Activated CD8-positive, alpha-beta memory T cell treated with anti-CD3 and anti-CD28 coated beads, Interleukin-2, amount 50 U/mL, for 1 hour (primary cell): Measurements from ENCODE around the gene FER.
"Not testable (repeated sequence)": the region's sequence is repeated elsewhere in the genome, so short reads cannot be mapped to it uniquely, and the experiment has no call there.

Experiments
- DNase-seq: peaks from one replicate; pipeline ENCODE4 v3.0.0-alpha.2; 2020; ENCODE audit errors: extremely low read depth

Gene FER

GRCh38 chr5:108881133-108881532 is 133.4 kb downstream of the FER start:
- no peak for DNase-seq

GRCh38 chr5:108884736-108885135 is 137.0 kb downstream of the FER start:
- DNase-seq, result no peak

GRCh38 chr5:108898257-108898656 is 150.6 kb downstream of the FER start:
- no peak for DNase-seq

GRCh38 chr5:108898707-108899106 is 151.0 kb downstream of the FER start:
- no peak for DNase-seq

- not testable (repeated sequence) for DNase-seq
These were observed 151.5 kb downstream of the FER start for GRCh38 chr5:108899244-108899643.

DNA sequence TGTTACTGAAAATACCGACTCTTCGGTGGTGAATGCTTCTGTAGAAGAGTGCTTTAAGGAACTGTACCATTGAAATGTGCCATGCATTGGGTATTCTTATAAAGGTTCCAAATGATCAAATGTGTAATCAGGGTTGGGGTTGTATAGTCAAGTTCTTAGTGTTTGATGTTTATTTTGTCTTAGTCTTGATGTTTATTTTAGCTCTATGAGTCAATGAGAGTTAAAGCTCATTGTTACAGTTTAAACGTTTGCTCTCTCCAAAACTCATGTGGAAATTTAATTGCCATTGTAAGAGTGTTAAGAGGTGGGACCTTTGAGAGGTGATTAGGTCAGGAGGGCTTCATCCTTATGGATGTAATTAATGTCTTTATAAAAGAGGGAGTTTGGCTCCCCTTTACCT is 153.0 kb downstream of the FER start:
- no peak for DNase-seq

GRCh38 chr5:108905805-108906204 is 158.1 kb downstream of the FER start:
- no peak for DNase-seq

DNA sequence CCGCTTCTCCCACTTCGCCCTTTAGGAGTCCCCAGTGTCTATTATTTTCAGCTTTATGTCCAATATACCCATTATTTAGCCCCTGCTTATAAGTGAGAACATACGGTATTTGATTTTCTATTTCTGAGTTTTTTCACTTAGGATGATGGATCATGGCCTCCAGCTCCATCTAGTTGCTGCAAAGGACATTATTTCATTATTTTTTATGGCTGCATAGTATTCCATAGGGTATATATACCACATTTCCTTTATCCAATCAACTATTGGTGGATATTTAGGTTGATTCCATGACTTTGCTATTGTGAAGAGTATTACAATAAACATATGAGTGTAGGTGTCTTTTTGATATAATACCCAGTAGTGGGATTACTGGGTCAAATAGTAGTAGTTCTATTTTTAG is 162.9 kb downstream of the FER start:
- DNase-seq, result no peak

- no peak for DNase-seq
These were observed 163.4 kb downstream of the FER start for GRCh38 chr5:108911055-108911454.

DNA sequence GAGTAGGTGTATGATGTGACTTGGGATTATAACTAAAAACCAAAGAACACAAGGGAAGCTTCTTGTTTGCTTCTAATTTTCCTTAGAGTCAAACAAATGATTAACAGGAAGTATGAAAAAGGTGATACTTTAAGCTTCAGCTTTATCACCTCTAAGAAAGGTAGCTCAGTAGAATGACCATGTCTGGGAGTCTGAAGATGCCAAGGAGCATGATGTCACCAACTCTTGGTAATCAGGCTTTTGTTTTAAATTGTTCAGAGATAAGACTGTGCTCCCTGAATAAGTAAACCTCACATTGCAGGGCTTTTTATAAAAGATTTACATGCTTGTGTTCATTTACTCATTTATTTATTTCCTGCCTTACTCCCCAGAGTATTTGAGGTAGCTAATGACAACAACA is 169.9 kb downstream of the FER start:
- DNase-seq, result no peak

DNA sequence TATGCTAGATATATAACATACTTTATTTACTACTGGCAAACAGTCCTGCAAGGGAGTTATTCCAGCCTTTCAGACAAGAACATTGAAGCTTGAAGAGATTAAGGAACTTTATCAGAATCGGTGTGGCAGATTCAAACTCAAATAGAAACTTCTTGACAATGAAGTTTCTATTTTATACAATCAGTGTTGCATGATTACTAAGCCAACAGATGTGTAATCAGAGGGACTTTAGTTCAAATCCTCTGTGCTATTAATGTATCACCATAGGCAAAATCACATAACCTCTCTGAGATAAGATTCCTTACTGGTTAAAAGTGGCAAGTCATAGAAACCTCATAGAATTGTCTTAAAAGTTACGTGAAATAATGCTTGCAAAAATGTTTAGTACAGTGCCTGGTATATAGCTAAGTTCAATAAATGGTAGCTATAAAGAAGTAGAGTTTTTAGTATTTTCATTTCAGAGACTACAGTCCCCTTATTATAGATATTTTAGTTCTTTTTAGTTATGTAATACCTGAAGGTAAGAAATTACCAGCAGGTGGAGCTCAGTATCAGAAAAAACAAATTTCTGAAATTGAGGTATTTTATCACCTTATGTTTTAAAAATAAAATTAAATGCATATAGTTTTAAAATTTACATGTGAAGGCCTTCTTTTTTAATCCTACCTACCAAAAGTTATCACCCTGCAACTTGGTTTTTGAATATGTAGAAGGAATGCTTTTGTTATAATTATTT is 172.1 kb downstream of the FER start:
- DNase-seq, result no peak

- DNase-seq, result no peak
These were observed 176.8 kb downstream of the FER start for GRCh38 chr5:108924457-108924961.

DNA sequence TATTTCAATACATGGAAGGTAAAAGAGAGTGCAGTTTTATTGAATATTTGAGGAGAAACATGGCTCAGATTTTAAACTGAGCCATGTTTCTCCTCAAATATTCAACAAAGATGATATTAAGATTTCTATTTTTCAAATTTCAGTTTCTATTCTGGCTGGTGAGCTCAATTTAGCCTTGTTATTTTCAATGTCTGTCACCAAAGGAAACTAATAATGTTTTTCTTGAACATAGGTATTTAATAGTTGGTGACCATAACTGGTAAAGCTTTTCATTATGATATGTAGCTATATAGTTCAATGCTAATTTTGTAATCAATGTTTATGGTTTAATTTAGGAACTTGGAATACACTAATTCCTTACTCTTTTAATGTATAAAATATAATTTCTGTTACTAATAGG is 177.4 kb downstream of the FER start:
- no peak for DNase-seq

DNA sequence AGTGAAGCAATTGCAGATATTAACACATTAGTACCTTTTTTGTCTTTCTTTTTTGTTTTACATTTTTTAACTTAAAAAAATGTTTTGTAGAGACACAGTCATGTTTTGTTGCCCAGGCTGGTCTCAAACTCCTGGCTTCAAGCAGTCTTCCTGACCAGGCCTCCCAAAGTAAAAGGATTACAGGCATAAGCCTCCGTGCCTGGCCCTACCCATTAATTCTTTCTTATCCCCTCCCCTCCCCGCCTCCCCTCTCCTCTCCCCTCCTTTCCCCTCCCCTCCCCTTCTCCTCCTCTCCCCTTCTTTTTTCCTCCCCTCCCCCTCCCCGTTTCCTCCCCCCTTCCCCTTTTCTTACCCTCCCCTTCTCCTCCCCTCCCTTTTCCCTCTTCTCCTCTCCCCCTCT is 182.4 kb downstream of the FER start:
- no peak for DNase-seq

- DNase-seq, result no peak
These were observed 187.9 kb downstream of the FER start for GRCh38 chr5:108935611-108936010.

- no peak for DNase-seq
These were observed 189.5 kb downstream of the FER start for GRCh38 chr5:108937221-108937620.

DNA sequence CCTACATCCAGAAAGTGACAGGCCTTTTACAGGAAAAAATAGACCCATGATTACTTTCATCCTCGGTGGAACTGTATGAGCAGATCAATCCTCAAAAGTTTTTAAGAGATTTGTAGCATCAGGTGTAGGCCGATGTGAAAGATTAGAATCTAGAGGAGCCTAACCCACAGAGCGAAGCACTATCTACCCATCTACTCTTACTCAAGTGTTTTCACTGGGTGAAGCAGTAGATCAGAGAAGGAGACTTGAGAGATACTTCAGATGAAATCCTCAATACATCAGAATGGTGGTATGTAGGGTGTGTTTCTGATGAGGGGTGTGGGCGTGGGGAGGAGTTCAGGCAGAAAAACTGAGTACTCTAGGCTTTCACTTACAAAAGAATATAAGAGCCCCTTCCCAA is 192.8 kb downstream of the FER start:
- no peak for DNase-seq

DNA sequence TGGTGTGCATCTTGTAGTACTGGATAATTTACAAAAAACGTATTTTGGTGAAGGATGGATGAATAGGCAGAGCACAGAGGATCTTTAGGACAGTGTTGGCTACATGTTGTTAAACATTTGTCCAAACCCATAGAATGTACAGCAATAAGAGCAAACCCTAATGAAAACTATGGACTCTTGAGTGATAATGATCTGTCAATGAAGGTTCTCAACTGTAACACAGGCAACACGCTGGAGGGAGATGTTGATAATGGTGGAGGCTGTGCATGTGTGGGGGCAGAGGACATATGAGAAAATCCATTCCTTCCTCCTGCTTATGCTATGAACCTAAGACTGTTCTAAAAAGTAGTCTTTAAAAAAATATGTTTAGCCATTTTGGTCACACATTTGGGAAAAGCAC is 194.0 kb downstream of the FER start:
- no peak for DNase-seq

DNA sequence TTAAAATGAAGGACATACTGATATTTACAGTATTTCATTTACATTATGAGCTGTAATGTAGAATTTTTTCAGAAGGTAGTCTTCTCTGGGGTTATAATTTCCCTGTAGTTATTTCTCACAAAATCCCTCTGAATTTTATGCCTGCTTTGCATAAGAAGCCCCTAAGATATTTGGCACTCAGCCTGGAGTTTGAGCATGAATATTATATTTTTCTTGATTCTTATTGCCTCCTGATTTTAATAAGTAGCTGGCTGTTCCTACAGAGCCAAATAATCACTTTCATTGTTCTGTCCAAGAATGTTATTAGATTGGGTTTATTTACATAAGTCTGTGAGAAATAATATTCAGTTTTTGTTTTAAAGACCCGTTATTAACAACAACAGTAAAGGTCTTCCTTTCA is 195.0 kb downstream of the FER start:
- no peak for DNase-seq

DNA sequence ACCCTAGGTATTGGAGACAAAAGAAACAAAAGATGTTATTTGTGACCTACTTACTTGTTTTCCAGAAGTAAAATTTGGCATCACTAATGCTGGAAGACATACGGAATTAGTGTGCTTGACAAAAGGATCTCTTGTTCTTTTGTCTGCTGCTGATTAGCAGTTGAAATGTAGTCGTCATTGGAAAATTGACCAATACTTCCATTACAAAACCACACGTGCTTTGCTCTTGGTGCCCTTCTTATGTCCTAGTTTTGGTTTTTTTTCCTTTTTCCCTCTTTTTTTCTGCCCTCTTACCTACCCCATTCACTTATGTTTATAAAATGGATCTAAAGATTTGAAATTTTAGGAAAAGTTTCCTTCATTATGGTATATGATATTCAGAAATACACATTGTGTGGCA is 197.4 kb downstream of the FER start:
- no peak for DNase-seq

DNA sequence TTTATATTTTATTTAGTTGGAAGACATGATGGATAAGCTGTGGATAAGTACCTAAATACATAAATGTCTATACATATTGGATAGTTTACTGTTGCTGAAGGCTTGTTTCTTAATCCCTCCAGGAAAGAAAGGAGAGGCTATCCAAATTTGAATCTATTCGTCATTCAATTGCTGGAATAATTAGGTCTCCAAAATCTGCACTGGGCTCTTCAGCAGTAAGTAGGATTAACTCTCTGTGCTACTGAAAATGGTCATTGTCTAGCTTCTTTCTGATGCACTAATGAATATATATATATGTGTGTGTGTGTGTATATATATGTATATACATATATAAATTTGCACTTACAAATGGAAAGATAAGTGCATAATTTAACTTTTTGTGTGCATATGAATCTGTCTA is 198.3 kb downstream of the FER start:
- no peak for DNase-seq

DNA sequence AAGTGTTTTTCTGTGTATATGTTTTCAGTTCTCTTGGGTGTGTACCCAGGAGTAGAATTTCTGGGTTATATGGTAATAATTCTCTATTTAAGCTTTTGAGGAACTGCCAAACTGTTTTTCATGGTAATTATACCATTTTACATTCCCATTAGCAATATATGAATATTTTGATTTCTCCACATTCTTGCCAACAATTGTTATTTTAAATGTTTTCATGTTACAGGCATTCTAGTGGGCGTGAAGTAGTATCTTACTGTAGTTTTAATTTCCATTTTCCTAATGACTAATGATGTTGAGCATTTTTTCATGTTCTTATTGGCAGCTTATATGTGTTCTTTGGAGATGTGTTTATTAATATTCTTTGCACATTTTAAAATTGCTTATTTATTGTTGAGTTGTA is 199.5 kb downstream of the FER start:
- DNase-seq, result no peak

DNA sequence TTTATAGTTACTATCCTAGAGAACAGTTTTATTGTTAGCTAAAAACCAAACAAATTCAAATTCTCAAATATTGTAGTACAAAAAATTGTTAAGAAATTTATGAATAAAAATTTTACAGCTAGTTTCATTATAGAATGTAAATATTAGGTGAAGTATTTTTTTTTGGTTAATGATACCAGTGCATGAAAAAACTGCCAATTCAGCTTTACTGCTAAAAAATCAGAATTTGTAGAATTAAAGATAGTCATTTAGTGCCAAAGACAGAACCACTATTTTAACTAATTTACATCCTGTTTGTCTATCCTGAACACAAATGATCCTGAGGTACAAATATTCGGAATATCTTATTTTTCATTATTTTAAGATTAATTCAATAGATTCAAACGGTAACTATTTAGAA is 202.6 kb downstream of the FER start:
- no peak for DNase-seq

DNA sequence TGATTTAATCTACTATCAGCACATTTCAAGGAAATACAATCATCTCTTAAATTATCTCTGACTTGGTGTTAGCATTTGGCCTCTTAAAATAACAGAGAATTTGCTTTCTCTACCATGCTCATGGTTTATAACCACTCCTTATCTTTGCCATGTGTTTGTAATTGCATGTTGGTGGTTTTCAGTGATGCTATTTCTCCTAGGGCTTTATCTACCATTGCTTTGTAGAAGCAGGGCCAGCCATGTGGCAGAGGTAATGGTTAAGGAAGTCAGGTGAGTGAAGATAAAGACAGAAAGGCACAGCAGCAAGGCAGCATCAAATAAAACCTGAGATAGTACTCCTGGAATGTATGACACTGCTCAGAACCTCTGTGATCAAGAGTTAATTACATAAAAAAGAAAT is 206.2 kb downstream of the FER start:
- no peak for DNase-seq
